WTC11 (cell line): ENCODE measurements around the gene GNG2. TPM values are rescaled to one million over a fixed set of nuclear protein-coding genes. Genes with fewer than 3 reads are reported as not detected.

Source experiments
- ATAC-seq: fragments of 200-7000 bp; cut with Tn5 transposase; 2 replicates; pipeline ENCODE4 v1.10.0; 2021; ENCODE audit warnings: mild to moderate bottlenecking, moderate library complexity
- CTCF ChIA-PET: fragments of 300-600 bp; sonication (Branson Sonifier 250); formaldehyde crosslinking; loops from one replicate; lab custom pipeline; 2021; ENCODE audit warnings: antibody characterized with exemption; lab: Charles Lee
- POLR2A ChIA-PET: fragments of 350-600 bp; sonication (Branson Sonifier 250); formaldehyde crosslinking; loops from one replicate; lab custom pipeline; 2021; ENCODE audit warnings: antibody characterized with exemption; lab: Charles Lee
- DNase-seq: peaks from one replicate; pipeline ENCODE4 v3.0.0; 2021; ENCODE audit warnings: low spot score
- H3K27ac Mint-ChIP-seq: 2 replicates; pipeline ENCODE4 v1.8.0; 2021; ENCODE audit warnings: mixed read lengths
- H3K27me3 Mint-ChIP-seq: 2 replicates; pipeline ENCODE4 v1.8.0; 2021; ENCODE audit warnings: low read depth, mild to moderate bottlenecking, moderate library complexity, mixed read lengths
- H3K36me3 Mint-ChIP-seq: 2 replicates; pipeline ENCODE4 v1.8.0; 2021; ENCODE audit warnings: mixed read lengths
- H3K4me1 Mint-ChIP-seq: 2 replicates; pipeline ENCODE4 v1.8.0; 2022; ENCODE audit warnings: mixed read lengths
- H3K4me3 Mint-ChIP-seq: 2 replicates; pipeline ENCODE4 v1.8.0; 2021; ENCODE audit warnings: mild to moderate bottlenecking, moderate library complexity, mixed read lengths
- H3K9me3 Mint-ChIP-seq: 2 replicates; pipeline ENCODE4 v1.8.0; 2021; ENCODE audit warnings: mixed read lengths
- AR ChIP-seq: fragments of 250-450 bp; sonication (Bioruptor Pico); IDR thresholded peaks from 2 replicates; pipeline ENCODE4 v1.9.0; 2021; ENCODE audit warnings: mild to moderate bottlenecking
- ATF1 ChIP-seq: sonication (generic); formaldehyde crosslinking; IDR thresholded peaks from 2 replicates; pipeline ENCODE4 v1.8.1; 2023; ENCODE audit warnings: mild to moderate bottlenecking, moderate library complexity, missing genetic modification reagents
- CREB1 ChIP-seq: sonication (generic); formaldehyde crosslinking; IDR thresholded peaks from 2 replicates; pipeline ENCODE4 v1.8.0; 2023; ENCODE audit warnings: mild to moderate bottlenecking, missing genetic modification reagents
- E2F5 ChIP-seq: sonication (generic); formaldehyde crosslinking; IDR thresholded peaks from 2 replicates; pipeline ENCODE4 v1.8.1; 2022; ENCODE audit warnings: mild to moderate bottlenecking, moderate library complexity, missing genetic modification reagents
- EMX1 ChIP-seq: fragments of 250-450 bp; sonication (Bioruptor Pico); IDR thresholded peaks from 2 replicates; pipeline ENCODE4 v1.8.0; 2021; ENCODE audit warnings: mild to moderate bottlenecking
- ERG ChIP-seq: fragments of 250-450 bp; sonication (Bioruptor Pico); IDR thresholded peaks from 2 replicates; pipeline ENCODE4 v1.8.0; 2021; ENCODE audit warnings: mild to moderate bottlenecking
- IRF1 ChIP-seq: sonication (generic); formaldehyde crosslinking; IDR thresholded peaks from 2 replicates; pipeline ENCODE4 v1.8.0; 2023; ENCODE audit warnings: missing genetic modification reagents
- NR1H2 ChIP-seq: sonication (generic); formaldehyde crosslinking; IDR thresholded peaks from 2 replicates; pipeline ENCODE4 v1.9.0; 2021; ENCODE audit warnings: mild to moderate bottlenecking, moderate library complexity, missing genetic modification reagents
- SMAD3 ChIP-seq: sonication (generic); formaldehyde crosslinking; IDR thresholded peaks from 2 replicates; pipeline ENCODE4 v1.8.0; 2022; ENCODE audit warnings: missing genetic modification reagents, mild to moderate bottlenecking, borderline replicate concordance
- ZNF121 ChIP-seq: sonication (generic); formaldehyde crosslinking; IDR thresholded peaks from 2 replicates; pipeline ENCODE4 v1.8.0; 2023; ENCODE audit warnings: missing genetic modification reagents
- ZNF317 ChIP-seq: sonication (generic); formaldehyde crosslinking; IDR thresholded peaks from 2 replicates; pipeline ENCODE4 v1.8.1; 2023; ENCODE audit warnings: low read depth, mild to moderate bottlenecking, moderate library complexity, missing genetic modification reagents, borderline replicate concordance
- total RNA-seq: library from RNA; stranded (reverse); gene quantifications from 3 replicates; pipeline ENCODE4 v1.2.3, GENCODE V29; 2021
- TF ChIP-seq, protein P1 (sequence below): fragments of 200-600 bp; IDR thresholded peaks from 2 replicates; pipeline ENCODE4 v1.8.0; 2022; ENCODE audit warnings: antibody characterized with exemption
- TF ChIP-seq, protein P2 (sequence below): sonication (generic); formaldehyde crosslinking; IDR thresholded peaks from 2 replicates; pipeline ENCODE4 v1.8.1; 2023; ENCODE audit warnings: mild to moderate bottlenecking, missing genetic modification reagents, moderate library complexity
- TF ChIP-seq, protein P3 (sequence below): fragments of 250-450 bp; sonication (Bioruptor Pico); IDR thresholded peaks from 2 replicates; pipeline ENCODE4 v1.9.0; 2021; ENCODE audit warnings: mild to moderate bottlenecking
- TF ChIP-seq, protein P4 (sequence below): fragments of 250-450 bp; sonication (Bioruptor Pico); IDR thresholded peaks from 2 replicates; pipeline ENCODE4 v1.9.0; 2021; ENCODE audit warnings: mild to moderate bottlenecking, borderline replicate concordance

GNG2 gene
- total RNA-seq, 1 experiment from 2014 or later: 10.7 TPM

DNA sequence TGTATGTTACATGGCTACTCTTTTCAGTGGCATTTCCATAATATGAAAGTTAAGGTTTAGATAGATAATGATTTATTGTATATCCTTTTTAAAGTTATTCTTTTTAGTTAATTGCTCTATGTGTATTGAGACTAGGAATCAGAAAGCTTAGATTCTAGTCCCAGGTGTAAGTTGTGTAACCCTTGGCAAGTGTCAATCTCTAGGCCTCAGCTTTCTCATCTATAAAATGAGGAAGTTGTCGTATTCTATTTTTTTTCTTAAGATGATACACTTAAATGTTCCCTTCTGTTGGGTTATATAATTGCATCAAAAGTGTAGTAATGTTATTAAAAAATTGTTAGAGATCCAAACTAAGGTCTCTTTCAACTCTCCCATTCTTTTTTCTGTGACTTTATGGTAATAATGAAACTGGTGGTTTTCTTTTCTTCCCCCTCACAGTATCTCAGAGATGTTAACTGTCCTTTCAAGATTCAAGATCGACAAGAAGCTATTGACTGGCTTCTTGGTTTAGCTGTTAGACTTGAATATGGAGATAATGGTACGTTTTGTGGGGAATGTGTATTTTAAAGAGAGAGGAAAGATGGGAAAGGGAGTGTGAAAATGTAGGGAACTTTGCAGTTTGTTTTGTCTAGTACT is 133.0 kb downstream of the GNG2 start (continued):
- TF ChIP-seq, protein P1, sequence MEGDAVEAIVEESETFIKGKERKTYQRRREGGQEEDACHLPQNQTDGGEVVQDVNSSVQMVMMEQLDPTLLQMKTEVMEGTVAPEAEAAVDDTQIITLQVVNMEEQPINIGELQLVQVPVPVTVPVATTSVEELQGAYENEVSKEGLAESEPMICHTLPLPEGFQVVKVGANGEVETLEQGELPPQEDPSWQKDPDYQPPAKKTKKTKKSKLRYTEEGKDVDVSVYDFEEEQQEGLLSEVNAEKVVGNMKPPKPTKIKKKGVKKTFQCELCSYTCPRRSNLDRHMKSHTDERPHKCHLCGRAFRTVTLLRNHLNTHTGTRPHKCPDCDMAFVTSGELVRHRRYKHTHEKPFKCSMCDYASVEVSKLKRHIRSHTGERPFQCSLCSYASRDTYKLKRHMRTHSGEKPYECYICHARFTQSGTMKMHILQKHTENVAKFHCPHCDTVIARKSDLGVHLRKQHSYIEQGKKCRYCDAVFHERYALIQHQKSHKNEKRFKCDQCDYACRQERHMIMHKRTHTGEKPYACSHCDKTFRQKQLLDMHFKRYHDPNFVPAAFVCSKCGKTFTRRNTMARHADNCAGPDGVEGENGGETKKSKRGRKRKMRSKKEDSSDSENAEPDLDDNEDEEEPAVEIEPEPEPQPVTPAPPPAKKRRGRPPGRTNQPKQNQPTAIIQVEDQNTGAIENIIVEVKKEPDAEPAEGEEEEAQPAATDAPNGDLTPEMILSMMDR: no peak

GRCh38 chr14:51996148-51996746 is 135.8 kb downstream of the GNG2 start:
- Mint-ChIP-seq H3K36me3 (peaks cover 60% of the 10 kb centered on the region), H3K27me3 (no peaks in the 10 kb centered on the region), H3K4me3 (no peak overlapping the region), H3K4me1 (no peaks in the 10 kb centered on the region), H3K9me3 (no peaks in the 10 kb centered on the region), H3K27ac (no peak overlapping the region)
- ChIA-PET CTCF (interaction anchor here (0.6 to 1.2 kb wide), 5 partner anchors 19 to 346 kb away, joined by 3 to 4 read pairs (median 3); partner anchors contain the start of gene NID2), POLR2A (interaction anchor here (0.7 kb wide), 1 partner anchor 76 kb away, joined by 5 read pairs; no protein-coding TSS in a partner anchor)
- ATAC-seq (no peak), DNase-seq (no peak)
- no peak for TF ChIP-seq NR1H2
- TF ChIP-seq, protein P1: peak; percentile 27; the same call in 1 of the 2 replicates

DNA sequence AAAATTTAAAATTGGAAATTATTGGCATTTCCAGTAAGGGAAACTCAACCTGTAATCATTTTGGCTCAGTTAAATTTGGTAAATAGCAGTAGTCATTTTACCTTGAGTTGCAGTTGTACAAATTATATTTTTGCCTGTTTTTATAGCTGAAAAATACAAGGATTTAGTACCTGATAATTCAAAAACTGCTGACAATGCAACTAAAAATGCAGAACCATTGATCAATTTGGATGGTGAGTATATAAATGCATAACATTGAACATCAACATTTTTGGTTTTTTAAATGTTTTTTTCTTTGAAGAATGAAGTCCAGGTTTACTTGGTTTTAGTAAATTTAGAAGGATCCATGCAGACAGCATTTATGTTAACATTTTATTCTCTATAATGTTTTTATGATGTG is 137.9 kb downstream of the GNG2 start:
- no peak for ATAC-seq
- no peaks in the 10 kb centered on the region for H3K9me3 Mint-ChIP-seq
- no peaks in the 10 kb centered on the region for H3K4me1 Mint-ChIP-seq
- no peak overlapping the region for H3K4me3 Mint-ChIP-seq
- CTCF ChIA-PET: no interaction called here
- no peak for DNase-seq
- no peak overlapping the region for H3K27ac Mint-ChIP-seq
- H3K27me3 Mint-ChIP-seq: no peaks in the 10 kb centered on the region
- peaks cover 67% of the 10 kb centered on the region for H3K36me3 Mint-ChIP-seq
- POLR2A ChIA-PET: no interaction called here
- TF ChIP-seq E2F5 (CRISPR knock-in tag) (no peak), CREB1 (CRISPR knock-in tag) (no peak), SMAD3 (CRISPR knock-in tag) (no peak), ERG (CRISPR knock-in tag) (no peak), IRF1 (CRISPR knock-in tag) (no peak), ZNF121 (no peak), EMX1 (CRISPR knock-in tag) (no peak), ATF1 (no peak), AR (CRISPR knock-in tag) (no peak), ZNF317 (CRISPR knock-in tag) (no peak)
- TF ChIP-seq, protein P2, sequence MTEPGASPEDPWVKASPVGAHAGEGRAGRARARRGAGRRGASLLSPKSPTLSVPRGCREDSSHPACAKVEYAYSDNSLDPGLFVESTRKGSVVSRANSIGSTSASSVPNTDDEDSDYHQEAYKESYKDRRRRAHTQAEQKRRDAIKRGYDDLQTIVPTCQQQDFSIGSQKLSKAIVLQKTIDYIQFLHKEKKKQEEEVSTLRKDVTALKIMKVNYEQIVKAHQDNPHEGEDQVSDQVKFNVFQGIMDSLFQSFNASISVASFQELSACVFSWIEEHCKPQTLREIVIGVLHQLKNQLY (CRISPR knock-in tag): no peak
- TF ChIP-seq, protein P3, sequence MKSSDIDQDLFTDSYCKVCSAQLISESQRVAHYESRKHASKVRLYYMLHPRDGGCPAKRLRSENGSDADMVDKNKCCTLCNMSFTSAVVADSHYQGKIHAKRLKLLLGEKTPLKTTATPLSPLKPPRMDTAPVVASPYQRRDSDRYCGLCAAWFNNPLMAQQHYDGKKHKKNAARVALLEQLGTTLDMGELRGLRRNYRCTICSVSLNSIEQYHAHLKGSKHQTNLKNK: no peak
- TF ChIP-seq, protein P4, sequence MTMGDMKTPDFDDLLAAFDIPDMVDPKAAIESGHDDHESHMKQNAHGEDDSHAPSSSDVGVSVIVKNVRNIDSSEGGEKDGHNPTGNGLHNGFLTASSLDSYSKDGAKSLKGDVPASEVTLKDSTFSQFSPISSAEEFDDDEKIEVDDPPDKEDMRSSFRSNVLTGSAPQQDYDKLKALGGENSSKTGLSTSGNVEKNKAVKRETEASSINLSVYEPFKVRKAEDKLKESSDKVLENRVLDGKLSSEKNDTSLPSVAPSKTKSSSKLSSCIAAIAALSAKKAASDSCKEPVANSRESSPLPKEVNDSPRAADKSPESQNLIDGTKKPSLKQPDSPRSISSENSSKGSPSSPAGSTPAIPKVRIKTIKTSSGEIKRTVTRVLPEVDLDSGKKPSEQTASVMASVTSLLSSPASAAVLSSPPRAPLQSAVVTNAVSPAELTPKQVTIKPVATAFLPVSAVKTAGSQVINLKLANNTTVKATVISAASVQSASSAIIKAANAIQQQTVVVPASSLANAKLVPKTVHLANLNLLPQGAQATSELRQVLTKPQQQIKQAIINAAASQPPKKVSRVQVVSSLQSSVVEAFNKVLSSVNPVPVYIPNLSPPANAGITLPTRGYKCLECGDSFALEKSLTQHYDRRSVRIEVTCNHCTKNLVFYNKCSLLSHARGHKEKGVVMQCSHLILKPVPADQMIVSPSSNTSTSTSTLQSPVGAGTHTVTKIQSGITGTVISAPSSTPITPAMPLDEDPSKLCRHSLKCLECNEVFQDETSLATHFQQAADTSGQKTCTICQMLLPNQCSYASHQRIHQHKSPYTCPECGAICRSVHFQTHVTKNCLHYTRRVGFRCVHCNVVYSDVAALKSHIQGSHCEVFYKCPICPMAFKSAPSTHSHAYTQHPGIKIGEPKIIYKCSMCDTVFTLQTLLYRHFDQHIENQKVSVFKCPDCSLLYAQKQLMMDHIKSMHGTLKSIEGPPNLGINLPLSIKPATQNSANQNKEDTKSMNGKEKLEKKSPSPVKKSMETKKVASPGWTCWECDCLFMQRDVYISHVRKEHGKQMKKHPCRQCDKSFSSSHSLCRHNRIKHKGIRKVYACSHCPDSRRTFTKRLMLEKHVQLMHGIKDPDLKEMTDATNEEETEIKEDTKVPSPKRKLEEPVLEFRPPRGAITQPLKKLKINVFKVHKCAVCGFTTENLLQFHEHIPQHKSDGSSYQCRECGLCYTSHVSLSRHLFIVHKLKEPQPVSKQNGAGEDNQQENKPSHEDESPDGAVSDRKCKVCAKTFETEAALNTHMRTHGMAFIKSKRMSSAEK: no peak
